Measurements from ENCODE around the gene WNK2.
A peak's percentile ranks its signal among the peaks of the same experiment; 100 is the strongest.

The WNK2 gene

GRCh38 chr9:93255994-93256877 lies 72.3 kb downstream of the WNK2 start:
- H3K9ac ChIP-seq: no peak overlapping the region
- H4K20me1 ChIP-seq: no peaks in the 10 kb centered on the region
- no peak for TF ChIP-seq Cebpa-rat (IDR thresholded peaks at IDR 0.05)
- H3K4me3 ChIP-seq: no peak overlapping the region
- H3K27me3 ChIP-seq: no peaks in the 10 kb centered on the region
- H3K36me3 ChIP-seq: peaks cover 29% of the 10 kb centered on the region
- H3K9me3 ChIP-seq: no peaks in the 10 kb centered on the region
- H3K4me1 ChIP-seq: peaks cover 19% of the 10 kb centered on the region
- no peak overlapping the region for H3K4me2 ChIP-seq
- no peak overlapping the region for H3K27ac ChIP-seq

- peaks cover 26% of the 10 kb centered on the region for H3K4me1 ChIP-seq
- no peak for TF ChIP-seq Cebpa-rat (IDR thresholded peaks at IDR 0.05)
- H3K9ac ChIP-seq: no peak overlapping the region
- no peaks in the 10 kb centered on the region for H3K9me3 ChIP-seq
- H3K4me3 ChIP-seq: no peak overlapping the region
- H3K36me3 ChIP-seq: peaks cover 26% of the 10 kb centered on the region
- H3K27me3 ChIP-seq: no peaks in the 10 kb centered on the region
- H3K27ac ChIP-seq: no peak overlapping the region
- H4K20me1 ChIP-seq: no peaks in the 10 kb centered on the region
- no peak overlapping the region for H3K4me2 ChIP-seq
Measured at GRCh38 chr9:93256878-93257807, 73.2 kb downstream of the WNK2 start.

GRCh38 chr9:93257808-93258331 lies 73.9 kb downstream of the WNK2 start:
- H3K27me3 ChIP-seq: no peaks in the 10 kb centered on the region

GRCh38 chr9:93258419-93258817 lies 74.5 kb downstream of the WNK2 start:
- no peak overlapping the region for H3K9ac ChIP-seq
- no peak overlapping the region for H3K4me3 ChIP-seq
- H3K27ac ChIP-seq: no peak overlapping the region
- peaks cover 16% of the 10 kb centered on the region for H3K36me3 ChIP-seq
- peaks cover 36% of the 10 kb centered on the region for H3K4me1 ChIP-seq
- H3K4me2 ChIP-seq: no peak overlapping the region
- H3K27me3 ChIP-seq: no peaks in the 10 kb centered on the region
- no peak for TF ChIP-seq Cebpa-rat (IDR thresholded peaks at IDR 0.05)
- H3K9me3 ChIP-seq: no peaks in the 10 kb centered on the region
- H4K20me1 ChIP-seq: no peaks in the 10 kb centered on the region

More at GRCh38 chr9:93257808-93258331, 73.9 kb downstream of the WNK2 start:
- Histone ChIP-seq H4K20me1 (no peaks in the 10 kb centered on the region), H3K4me2 (no peak overlapping the region), H3K36me3 (peaks cover 19% of the 10 kb centered on the region), H3K4me3 (no peak overlapping the region), H3K9ac (no peak overlapping the region), H3K9me3 (no peaks in the 10 kb centered on the region), H3K4me1 (peaks cover 31% of the 10 kb centered on the region), H3K27ac (no peak overlapping the region)
- no peak for TF ChIP-seq Cebpa-rat (IDR thresholded peaks at IDR 0.05)

GRCh38 chr9:93258818-93259489 lies 75.0 kb downstream of the WNK2 start:
- no peak for TF ChIP-seq Cebpa-rat (IDR thresholded peaks at IDR 0.05)
- no peak overlapping the region for H3K27ac ChIP-seq
- no peaks in the 10 kb centered on the region for H3K27me3 ChIP-seq
- H3K4me3 ChIP-seq: no peak overlapping the region
- H3K9ac ChIP-seq: no peak overlapping the region
- peaks cover 16% of the 10 kb centered on the region for H3K36me3 ChIP-seq
- no peak overlapping the region for H3K4me2 ChIP-seq
- H4K20me1 ChIP-seq: no peaks in the 10 kb centered on the region
- H3K4me1 ChIP-seq: peaks cover 37% of the 10 kb centered on the region
- H3K9me3 ChIP-seq: no peaks in the 10 kb centered on the region

- peaks cover 44% of the 10 kb centered on the region for H3K4me1 ChIP-seq
- peaks cover 16% of the 10 kb centered on the region for H3K36me3 ChIP-seq
- no peaks in the 10 kb centered on the region for H3K9me3 ChIP-seq
- no peak overlapping the region for H3K4me2 ChIP-seq
- H3K4me3 ChIP-seq: no peak overlapping the region
- no peak for TF ChIP-seq Cebpa-rat (IDR thresholded peaks at IDR 0.05)
- H4K20me1 ChIP-seq: no peaks in the 10 kb centered on the region
- H3K27me3 ChIP-seq: no peaks in the 10 kb centered on the region
- H3K27ac ChIP-seq: no peak overlapping the region
- no peak overlapping the region for H3K9ac ChIP-seq
Measured at GRCh38 chr9:93259490-93260262, 75.7 kb downstream of the WNK2 start.

GRCh38 chr9:93260263-93261066 lies 76.5 kb downstream of the WNK2 start:
- H3K27ac ChIP-seq: no peak overlapping the region

GRCh38 chr9:93261281-93261680 lies 77.3 kb downstream of the WNK2 start:
- peak overlapping the region; percentile 68; the same call in 1 of the 2 replicates for H3K4me2 ChIP-seq
- H3K4me3 ChIP-seq: no peak overlapping the region
- peaks cover 51% of the 10 kb centered on the region for H3K4me1 ChIP-seq
- no peaks in the 10 kb centered on the region for H3K27me3 ChIP-seq
- H4K20me1 ChIP-seq: no peaks in the 10 kb centered on the region
- H3K27ac ChIP-seq: no peak overlapping the region
- H3K9ac ChIP-seq: 0 out of 2 replicates have a peak overlapping the region, but pooled peaks have one; percentile 45
- H3K9me3 ChIP-seq: no peaks in the 10 kb centered on the region
- H3K36me3 ChIP-seq: peaks cover 11% of the 10 kb centered on the region; the same call in 1 of the 2 replicates
- no peak for TF ChIP-seq Cebpa-rat (IDR thresholded peaks at IDR 0.05)

More at GRCh38 chr9:93260263-93261066, 76.5 kb downstream of the WNK2 start:
- no peaks in the 10 kb centered on the region for H4K20me1 ChIP-seq
- H3K36me3 ChIP-seq: peaks cover 11% of the 10 kb centered on the region; the same call in 1 of the 2 replicates
- TF ChIP-seq Cebpa-rat (IDR thresholded peaks at IDR 0.05): no peak
- H3K9me3 ChIP-seq: no peaks in the 10 kb centered on the region
- H3K4me1 ChIP-seq: peaks cover 45% of the 10 kb centered on the region
- no peaks in the 10 kb centered on the region for H3K27me3 ChIP-seq
- H3K9ac ChIP-seq: no peak overlapping the region
- no peak overlapping the region for H3K4me3 ChIP-seq
- no peak overlapping the region for H3K4me2 ChIP-seq
